ENCODE results near the gene NME7. TPM values are rescaled to one million over a fixed set of nuclear protein-coding genes. Genes with fewer than 3 reads are reported as not detected.

Gene NME7
- total RNA-seq, 4 donors from 2014 or later, result 1.9 to 15.9 (median 8.3) TPM

- no peak overlapping the region for H3K4me3 ChIP-seq
- in situ Hi-C loops (cut with MboI; ENCODE audit: low pct_ligation_motif_present in 1 of 4, low pct_unique_long_range_greater_than_20kb in 1 of 4, low sequenced_read_pairs in 3 of 4), result no loop called here
- WGBS, 2 donors (ENCODE audit: low coverage in 1 of 2), result 61 to 82% methylated on average over 4 of the region's 4 CpGs
These were observed 277.2 kb downstream of the NME7 start for GRCh38 chr1:169090308-169090899.

GRCh38 chr1:169089776-169090175, 277.8 kb downstream of the NME7 start:
- in situ Hi-C loops (cut with MboI; ENCODE audit: low pct_ligation_motif_present in 1 of 4, low pct_unique_long_range_greater_than_20kb in 1 of 4, low sequenced_read_pairs in 3 of 4), result no loop called here
- WGBS, 2 donors (ENCODE audit: low coverage in 1 of 2), result 64 to 80% methylated on average over 2 of the region's 2 CpGs
- intact Hi-C loops (cut with DNase I; ENCODE audit: low total_unique reads), result no loop called here

More at GRCh38 chr1:169090308-169090899, 277.2 kb downstream of the NME7 start:
- H3K4me1 ChIP-seq, result peaks cover 0 to 21% (median 13%) of the 10 kb centered on the region in 4 donors
- H3K27ac ChIP-seq, result no peak overlapping the region
- intact Hi-C loops (cut with DNase I; ENCODE audit: low total_unique reads), result no loop called here
- no peaks in the 10 kb centered on the region for H3K9me3 ChIP-seq
- TF ChIP-seq EP300 (IDR thresholded peaks at IDR 0.05; ENCODE audit: low read depth) (no peak), POLR2AphosphoS5 (IDR thresholded peaks at IDR 0.05) (no peak), CTCF (IDR thresholded peaks at IDR 0.05) (no peak), POLR2A (IDR thresholded peaks at IDR 0.05) (no peak)
- H3K27me3 ChIP-seq, result no peaks in the 10 kb centered on the region
- DNase-seq, result no peak
- no peaks in the 10 kb centered on the region for H3K36me3 ChIP-seq

GRCh38 chr1:169087876-169088275, 279.7 kb downstream of the NME7 start:
- H3K36me3 ChIP-seq, result no peaks in the 10 kb centered on the region
- peaks cover 0 to 18% (median 13%) of the 10 kb centered on the region in 4 donors for H3K4me1 ChIP-seq
- intact Hi-C loops (cut with DNase I; ENCODE audit: low total_unique reads) (no loop called here), in situ Hi-C loops (cut with MboI; ENCODE audit: low pct_ligation_motif_present in 1 of 4, low pct_unique_long_range_greater_than_20kb in 1 of 4, low sequenced_read_pairs in 3 of 4) (no loop called here)
- no peaks in the 10 kb centered on the region for H3K9me3 ChIP-seq
- no peak overlapping the region for H3K4me3 ChIP-seq
- H3K27ac ChIP-seq, result peak overlapping the region in 2 of 4 donors; percentile 31 to 39
- no peak for DNase-seq
- TF ChIP-seq POLR2AphosphoS5 (IDR thresholded peaks at IDR 0.05) (no peak), CTCF (IDR thresholded peaks at IDR 0.05) (no peak), EP300 (IDR thresholded peaks at IDR 0.05; ENCODE audit: low read depth) (no peak), POLR2A (IDR thresholded peaks at IDR 0.05) (no peak)
- no peaks in the 10 kb centered on the region for H3K27me3 ChIP-seq
- WGBS, 2 donors (ENCODE audit: low coverage in 1 of 2), result 86 to 100% methylated on average over 3 to 4 of the region's 4 CpGs

More at GRCh38 chr1:169089776-169090175, 277.8 kb downstream of the NME7 start:
- Histone ChIP-seq H3K36me3 (no peaks in the 10 kb centered on the region), H3K27me3 (no peaks in the 10 kb centered on the region), H3K27ac (no peak overlapping the region), H3K9me3 (no peaks in the 10 kb centered on the region), H3K4me1 (peaks cover 0 to 18% (median 13%) of the 10 kb centered on the region in 4 donors), H3K4me3 (no peak overlapping the region)
- no peak for DNase-seq
- TF ChIP-seq EP300 (IDR thresholded peaks at IDR 0.05; ENCODE audit: low read depth) (no peak), POLR2AphosphoS5 (IDR thresholded peaks at IDR 0.05) (no peak), CTCF (IDR thresholded peaks at IDR 0.05) (no peak), POLR2A (IDR thresholded peaks at IDR 0.05) (no peak)

- H3K27ac ChIP-seq, result peak overlapping the region in 2 of 4 donors; percentile 31 to 51
- 68% methylated on average over 3 of the region's 3 CpGs; no CpG with 5 or more reads in 1 of the 2 donors for WGBS, 2 donors (ENCODE audit: low coverage in 1 of 2)
- H3K4me3 ChIP-seq, result no peak overlapping the region
- no peaks in the 10 kb centered on the region for H3K27me3 ChIP-seq
- no peak for DNase-seq
- no peaks in the 10 kb centered on the region for H3K36me3 ChIP-seq
- no peaks in the 10 kb centered on the region for H3K9me3 ChIP-seq
- TF ChIP-seq CTCF (IDR thresholded peaks at IDR 0.05), result no peak
- peak; percentile 18 to 56 (median 26) for TF ChIP-seq POLR2AphosphoS5 (IDR thresholded peaks at IDR 0.05)
- intact Hi-C loops (cut with DNase I; ENCODE audit: low total_unique reads) (no loop called here), in situ Hi-C loops (cut with MboI; ENCODE audit: low pct_ligation_motif_present in 1 of 4, low pct_unique_long_range_greater_than_20kb in 1 of 4, low sequenced_read_pairs in 3 of 4) (no loop called here)
- peaks cover 0 to 18% (median 13%) of the 10 kb centered on the region in 4 donors for H3K4me1 ChIP-seq
These were observed 280.8 kb downstream of the NME7 start for GRCh38 chr1:169086603-169087455.
